ENCODE measurements around the gene TBC1D21. TPM values are rescaled to one million over a fixed set of nuclear protein-coding genes. Genes with fewer than 3 reads are reported as not detected.

The TBC1D21 gene
- total and polyA plus RNA-seq, 9 of the 15 experiments (the other 6 are each of a cell fraction or from before 2014, with no cell fraction given): not detected

GRCh38 chr15:73889762-73890124 lies 16.4 kb downstream of the TBC1D21 start:
- H3K4me2 ChIP-seq (ENCODE audit: insufficient read depth, low read length): no peak overlapping the region
- H3K36me3 ChIP-seq (ENCODE audit: control insufficient read depth, insufficient read depth, low read length): no peaks in the 10 kb centered on the region
- no peak for ATAC-seq
- no peaks in the 10 kb centered on the region for H3K9me3 ChIP-seq (replicated peaks; ENCODE audit: control insufficient read depth, insufficient read depth, low read depth, low read length)
- no peaks in the 10 kb centered on the region for H3K4me1 ChIP-seq (replicated peaks in 1 of 2; ENCODE audit: control insufficient read depth in 2 of 2, insufficient read depth in 2 of 2, low read length in 2 of 2)
- H3K27ac ChIP-seq (ENCODE audit: extremely low read depth, low read depth, low read length): no peak overlapping the region
- CTCF ChIA-PET (ENCODE audit: low intra/inter-chr PET ratio): no interaction called here
- 0% methylated on average over 1 of the region's 1 CpG for WGBS (ENCODE audit: insufficient coverage, low coverage, missing lambda C conversion rate)
- FAIRE-seq: no peak
- DNase-seq (ENCODE audit: extremely low read depth in 1 of 4, low spot score in 3 of 4): no peak
- H4K20me1 ChIP-seq (replicated peaks; ENCODE audit: control insufficient read depth, insufficient read depth, low read length): 0 out of 2 replicates have a peak, but pooled peaks cover 6% of the 10 kb centered on the region
- H3K27me3 ChIP-seq (ENCODE audit: control insufficient read depth in 2 of 2, insufficient read depth in 2 of 2, low read length in 2 of 2): peaks cover 0 to 5% of the 10 kb centered on the region in 2 experiments; a peak in 2 of 5 replicates
- H3K79me2 ChIP-seq (ENCODE audit: control insufficient read depth, insufficient read depth, low read length): no peaks in the 10 kb centered on the region
- in situ Hi-C loops (cut with MboI) (no loop called here), intact Hi-C loops (cut with micrococcal nuclease) (no loop called here)
- H3K9me1 ChIP-seq (ENCODE audit: control insufficient read depth, insufficient read depth, low read length): no peaks in the 10 kb centered on the region
- BruUV-seq (replicated peaks): no TSS peak
- no peak overlapping the region for H3K4me3 ChIP-seq
- POLR2A ChIA-PET: interaction anchor here (0.8 kb wide), 1 partner anchor 22 kb away, joined by 3 read pairs; no protein-coding TSS in a partner anchor
- H2AFZ ChIP-seq (ENCODE audit: low read depth, low read length): no peak overlapping the region
- H3K9ac ChIP-seq (ENCODE audit: insufficient read depth in 1 of 2, low read depth in 2 of 2, low read length in 2 of 2): no peak overlapping the region
- no peak for TF ChIP-seq DMBX1 (CRISPR knock-in tag; IDR thresholded peaks at IDR 0.05; ENCODE audit: borderline replicate concordance)
- no peak for TF ChIP-seq ARHGAP35 (IDR thresholded peaks at IDR 0.05; ENCODE audit: partially characterized antibody)
- TF ChIP-seq ZNF146 (CRISPR knock-in tag; IDR thresholded peaks at IDR 0.05; ENCODE audit: unreplicated experiment): no peak
- no peak for TF ChIP-seq HOXB6 (CRISPR knock-in tag; IDR thresholded peaks at IDR 0.05; ENCODE audit: borderline replicate concordance)
- no peak for TF ChIP-seq HIVEP1 (CRISPR knock-in tag; IDR thresholded peaks at IDR 0.05)
- no peak for TF ChIP-seq ZNF780A (CRISPR knock-in tag; IDR thresholded peaks at IDR 0.05)
- no peak for TF ChIP-seq CREB5 (CRISPR knock-in tag; IDR thresholded peaks at IDR 0.05)
- TF ChIP-seq EHMT2 (IDR thresholded peaks at IDR 0.05): no peak
- TF ChIP-seq, protein P1, sequence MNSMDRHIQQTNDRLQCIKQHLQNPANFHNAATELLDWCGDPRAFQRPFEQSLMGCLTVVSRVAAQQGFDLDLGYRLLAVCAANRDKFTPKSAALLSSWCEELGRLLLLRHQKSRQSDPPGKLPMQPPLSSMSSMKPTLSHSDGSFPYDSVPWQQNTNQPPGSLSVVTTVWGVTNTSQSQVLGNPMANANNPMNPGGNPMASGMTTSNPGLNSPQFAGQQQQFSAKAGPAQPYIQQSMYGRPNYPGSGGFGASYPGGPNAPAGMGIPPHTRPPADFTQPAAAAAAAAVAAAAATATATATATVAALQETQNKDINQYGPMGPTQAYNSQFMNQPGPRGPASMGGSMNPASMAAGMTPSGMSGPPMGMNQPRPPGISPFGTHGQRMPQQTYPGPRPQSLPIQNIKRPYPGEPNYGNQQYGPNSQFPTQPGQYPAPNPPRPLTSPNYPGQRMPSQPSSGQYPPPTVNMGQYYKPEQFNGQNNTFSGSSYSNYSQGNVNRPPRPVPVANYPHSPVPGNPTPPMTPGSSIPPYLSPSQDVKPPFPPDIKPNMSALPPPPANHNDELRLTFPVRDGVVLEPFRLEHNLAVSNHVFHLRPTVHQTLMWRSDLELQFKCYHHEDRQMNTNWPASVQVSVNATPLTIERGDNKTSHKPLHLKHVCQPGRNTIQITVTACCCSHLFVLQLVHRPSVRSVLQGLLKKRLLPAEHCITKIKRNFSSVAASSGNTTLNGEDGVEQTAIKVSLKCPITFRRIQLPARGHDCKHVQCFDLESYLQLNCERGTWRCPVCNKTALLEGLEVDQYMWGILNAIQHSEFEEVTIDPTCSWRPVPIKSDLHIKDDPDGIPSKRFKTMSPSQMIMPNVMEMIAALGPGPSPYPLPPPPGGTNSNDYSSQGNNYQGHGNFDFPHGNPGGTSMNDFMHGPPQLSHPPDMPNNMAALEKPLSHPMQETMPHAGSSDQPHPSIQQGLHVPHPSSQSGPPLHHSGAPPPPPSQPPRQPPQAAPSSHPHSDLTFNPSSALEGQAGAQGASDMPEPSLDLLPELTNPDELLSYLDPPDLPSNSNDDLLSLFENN (IDR thresholded peaks at IDR 0.05; ENCODE audit: low read depth in 2 of 2, low read length in 2 of 2): no peak
- no peak for TF ChIP-seq TAF1 (IDR thresholded peaks at IDR 0.05; ENCODE audit: control insufficient read depth, extremely low read depth, insufficient read depth, low read length, severe bottlenecking)
- TF ChIP-seq, protein P2, sequence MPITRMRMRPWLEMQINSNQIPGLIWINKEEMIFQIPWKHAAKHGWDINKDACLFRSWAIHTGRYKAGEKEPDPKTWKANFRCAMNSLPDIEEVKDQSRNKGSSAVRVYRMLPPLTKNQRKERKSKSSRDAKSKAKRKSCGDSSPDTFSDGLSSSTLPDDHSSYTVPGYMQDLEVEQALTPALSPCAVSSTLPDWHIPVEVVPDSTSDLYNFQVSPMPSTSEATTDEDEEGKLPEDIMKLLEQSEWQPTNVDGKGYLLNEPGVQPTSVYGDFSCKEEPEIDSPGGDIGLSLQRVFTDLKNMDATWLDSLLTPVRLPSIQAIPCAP (CRISPR knock-in tag; IDR thresholded peaks at IDR 0.05; ENCODE audit: borderline replicate concordance): no peak
- no peak for TF ChIP-seq NELFE (IDR thresholded peaks at IDR 0.05; ENCODE audit: insufficient read depth, insufficient read length)
- TF ChIP-seq CCNT2 (IDR thresholded peaks at IDR 0.05; ENCODE audit: borderline replicate concordance, extremely low read depth, insufficient read length, low read depth, low read length): no peak
- no peak for TF ChIP-seq KLF16 (IDR thresholded peaks at IDR 0.05)
- TF ChIP-seq MIER1 (IDR thresholded peaks at IDR 0.05; ENCODE audit: low read depth): no peak

All from K562 (cell line).